K562 (cell line): ENCODE data around the gene UBN2. TPM values are rescaled to one million over a fixed set of nuclear protein-coding genes. Genes with fewer than 3 reads are reported as not detected.
A peak's percentile ranks its signal among the peaks of the same experiment; 100 is the strongest.

Experiments
- ARID1B ChIP-seq: fragments of 450-650 bp; IDR thresholded peaks from 2 replicates; pipeline ENCODE4 v1.6.1; 2016; ENCODE audit warnings: antibody characterized with exemption, mild to moderate bottlenecking, inconsistent platforms
- ARNT ChIP-seq, 2 experiments: fragments of 450-650 bp; IDR thresholded peaks; 2 replicates each; pipeline ENCODE4 v1.6.1; 2016; ENCODE audit warnings: mild to moderate bottlenecking in 1 of 2
- BRCA1 ChIP-seq, 2 experiments: fragments of 450-650 bp in 1 of 2; sonication (generic) in 1 of 2; formaldehyde crosslinking in 1 of 2; IDR thresholded peaks; 2 replicates each; pipeline versions ENCODE4 v1.5.0 to v1.6.1; 2017 to 2020; ENCODE audit warnings: mild to moderate bottlenecking in 1 of 2, missing genetic modification reagents in 1 of 2
- BRF2 ChIP-seq: IDR thresholded peaks from 3 replicates; pipeline ENCODE4 v1.6.1; 2011; ENCODE audit warnings: borderline replicate concordance, mild to moderate bottlenecking; ENCODE audit not compliant: insufficient read length, insufficient read depth
- CBX3 ChIP-seq, 2 experiments: IDR thresholded peaks; 1 replicate in 1 of 2; 2 replicates in 1 of 2; pipeline ENCODE4 v1.6.1; 2012; ENCODE audit warnings: inconsistent platforms in 2 of 2, low read length in 2 of 2, borderline replicate concordance in 1 of 2, control low read depth in 1 of 2
- CREB3 ChIP-seq: fragments of 450-650 bp; conservative IDR thresholded peaks from 2 replicates; pipeline ENCODE4 v1.6.1; 2016; ENCODE audit warnings: missing genetic modification characterization, low read depth, mild to moderate bottlenecking, missing compliant biosample characterization, moderate library complexity
- ELF4 ChIP-seq: fragments of 450-650 bp; formaldehyde crosslinking; IDR thresholded peaks from 2 replicates; pipeline ENCODE4 v1.4.0; 2022; ENCODE audit warnings: missing genetic modification characterization
- EP300 ChIP-seq: IDR thresholded peaks from 2 replicates; pipeline ENCODE4 v1.6.1; 2012; ENCODE audit warnings: low read length, improper control_type of control experiment
- EZH2 ChIP-seq: IDR thresholded peaks from 2 replicates; pipeline ENCODE4 v1.6.1; 2012; ENCODE audit warnings: low read depth, mild to moderate bottlenecking, inconsistent platforms, low read length, borderline replicate concordance
- FOXM1 ChIP-seq, 2 experiments: fragments of 450-650 bp in 1 of 2; sonication (generic) in 1 of 2; formaldehyde crosslinking in 1 of 2; IDR thresholded peaks; 2 replicates each; pipeline versions ENCODE4 v1.6.1 to v1.9.0; 2017 to 2022; ENCODE audit warnings: low read depth in 2 of 2, mild to moderate bottlenecking in 2 of 2, missing genetic modification reagents in 1 of 2, moderate library complexity in 1 of 2
- HDAC2 ChIP-seq: fragments of 450-650 bp; IDR thresholded peaks from 2 replicates; pipeline ENCODE4 v1.6.1; 2016; ENCODE audit warnings: mild to moderate bottlenecking
- KLF10 ChIP-seq: fragments of 250-450 bp; sonication (Bioruptor Pico); IDR thresholded peaks from 2 replicates; pipeline ENCODE4 v1.6.1; 2021; ENCODE audit warnings: matching md5 sums
- KLF16 ChIP-seq: IDR thresholded peaks from 2 replicates; pipeline ENCODE4 v1.6.1; 2016; ENCODE audit warnings: antibody characterized with exemption
- NFE2 ChIP-seq: IDR thresholded peaks from 2 replicates; pipeline ENCODE4 v1.6.1; 2014; ENCODE audit warnings: antibody characterized with exemption, low read depth
- NRF1 ChIP-seq, 2 experiments: fragments of 450-650 bp; IDR thresholded peaks in 1 of 2; conservative IDR thresholded peaks in 1 of 2; 2 replicates each; pipeline ENCODE4 v1.6.1; 2014; ENCODE audit warnings: mild to moderate bottlenecking in 2 of 2
- PML ChIP-seq: IDR thresholded peaks from 2 replicates; pipeline ENCODE4 v1.6.1; 2012; ENCODE audit warnings: low read length, inconsistent platforms
- POU5F1 ChIP-seq: fragments of 150-350 bp; IDR thresholded peaks from 2 replicates; pipeline ENCODE4 v1.6.1; 2014; ENCODE audit warnings: borderline replicate concordance, low read length, low read depth, mild to moderate bottlenecking; ENCODE audit not compliant: partially characterized antibody
- SMARCE1 ChIP-seq: fragments of 450-650 bp; IDR thresholded peaks from 2 replicates; pipeline ENCODE4 v1.7.1; 2016; ENCODE audit warnings: mild to moderate bottlenecking
- TARDBP ChIP-seq: fragments of 450-650 bp; IDR thresholded peaks from 2 replicates; pipeline ENCODE4 v1.6.1; 2016
- TEAD4 ChIP-seq, 2 experiments: sonication (generic) in 1 of 2; formaldehyde crosslinking in 1 of 2; IDR thresholded peaks; 2 replicates each; pipeline versions ENCODE4 v1.6.1 to v1.8.0; 2012 to 2022; ENCODE audit warnings: borderline replicate concordance in 1 of 2, inconsistent platforms in 1 of 2, low read length in 1 of 2, mild to moderate bottlenecking in 1 of 2, missing genetic modification reagents in 1 of 2
- THRAP3 ChIP-seq: fragments of 450-650 bp; IDR thresholded peaks from 2 replicates; pipeline ENCODE4 v1.6.1; 2016; ENCODE audit warnings: mild to moderate bottlenecking, inconsistent platforms, borderline replicate concordance
- TRIM24 ChIP-seq, 2 experiments: fragments of 450-650 bp; IDR thresholded peaks; 2 replicates each; pipeline ENCODE4 v1.6.1; 2016
- WHSC1 ChIP-seq: IDR thresholded peaks from one replicate; pipeline ENCODE4 v1.6.1; 2012; ENCODE audit warnings: low read length, control low read depth, inconsistent platforms
- ZBTB9 ChIP-seq: fragments of 450-650 bp; formaldehyde crosslinking; IDR thresholded peaks from 2 replicates; pipeline ENCODE4 v1.4.0; 2020; ENCODE audit warnings: mild to moderate bottlenecking, moderate library complexity
- ZNF444 ChIP-seq: fragments of 250-450 bp; sonication (Bioruptor Pico); IDR thresholded peaks from 2 replicates; pipeline ENCODE4 v1.4.0; 2020; ENCODE audit warnings: mild to moderate bottlenecking, moderate library complexity
- ZNF589 ChIP-seq: fragments of 200-800 bp; sonication (Bioruptor generic); IDR thresholded peaks from 2 replicates; pipeline ENCODE4 v1.6.1; 2016; ENCODE audit warnings: low read depth, missing genetic modification characterization, missing compliant biosample characterization
- ZNF695 ChIP-seq: fragments of 450-650 bp; formaldehyde crosslinking; IDR thresholded peaks from 2 replicates; pipeline ENCODE4 v1.4.0; 2020; ENCODE audit warnings: mild to moderate bottlenecking, moderate library complexity
- polyA plus RNA-seq, 8 experiments: library from polyadenylated mRNA; depleted of rRNA in 4 of 8; stranded (reverse) in 5 of 8; unstranded in 3 of 8; fragments of >200 nt; fragmentation: Nextera tagmentation in 2 of 8; fragmentation: Illumina TruSeq in 1 of 8; extraction: Ambion mirVana in 2 of 8; extraction: Trizol in 1 of 8; gene quantifications; 2 replicates each; pipeline versions ENCODE4 v1.2.1 to v1.2.3, GENCODE V29; 2011 to 2014; ENCODE audit warnings: inconsistent platforms in 1 of 8, missing spikeins in 1 of 8
- total RNA-seq, 7 experiments: library from RNA; depleted of rRNA in 6 of 7; stranded (reverse); fragments of >200 nt in 6 of 7; fragmentation: Illumina TruSeq in 2 of 7; extraction: Trizol in 2 of 7; gene quantifications; 2 replicates each; pipeline versions ENCODE4 v1.2.1 to v1.2.3, GENCODE V29; 2011 to 2021; ENCODE audit warnings: low replicate concordance in 1 of 7

The UBN2 gene
- total and polyA plus RNA-seq, 9 of the 15 experiments (the other 6 are each of a cell fraction or from before 2014, with no cell fraction given) = 1.2 to 19.5 (median 9.9) TPM

- TF ChIP-seq ZBTB9 (CRISPR knock-in tag) (no peak), ZNF444 (CRISPR knock-in tag) (no peak), PML (peak; percentile 33; the same call in 1 of the 2 replicates), CREB3 (tag) (0 out of 2 replicates have a peak, but pooled peaks have one; percentile 57), EZH2 (no peak), HDAC2 (no peak), POU5F1 (no peak), SMARCE1 (peak; percentile 40; the same call in 1 of the 2 replicates), BRF2 (no peak), KLF10 (CRISPR knock-in tag) (no peak), KLF16 (0 out of 2 replicates have a peak, but pooled peaks have one; percentile 34), TEAD4 (IDR thresholded peaks at IDR 0.05; ENCODE audit: low read length) (peak; percentile 81), TEAD4 (CRISPR knock-in tag; IDR thresholded peaks at IDR 0.05; ENCODE audit: borderline replicate concordance) (no peak), ZNF589 (CRISPR knock-in tag) (0 out of 2 replicates have a peak, but pooled peaks have one; percentile 27), EP300 (peak; percentile 67; the same call in 1 of the 2 replicates), ELF4 (peak; percentile 72; the same call in 1 of the 2 replicates), NRF1 (conservative IDR thresholded peaks at IDR 0.05 in 1 of 2, IDR thresholded peaks at IDR 0.05 in 1 of 2) (peak in 1 of 2 experiments; percentile 27; a peak in 1 of 4 replicates), BRCA1 (IDR thresholded peaks at IDR 0.05) (no peak), BRCA1 (CRISPR knock-in tag; IDR thresholded peaks at IDR 0.05) (no peak), FOXM1 (IDR thresholded peaks at IDR 0.05; ENCODE audit: low read depth) (peak; percentile 70), FOXM1 (CRISPR knock-in tag; IDR thresholded peaks at IDR 0.05; ENCODE audit: low read depth) (no peak), THRAP3 (no peak), ZNF695 (CRISPR knock-in tag) (no peak), TRIM24 (IDR thresholded peaks at IDR 0.05) (peak; percentile 24 to 51; a peak in 1 of 4 replicates), CBX3 (IDR thresholded peaks at IDR 0.05; ENCODE audit: borderline replicate concordance in 1 of 2, low read length in 2 of 2) (peak in 1 of 2 experiments; percentile 73; a peak in 1 of 3 replicates), ARID1B (peak; percentile 82), WHSC1 (no peak), NFE2 (no peak), TARDBP (no peak), ARNT (IDR thresholded peaks at IDR 0.05) (0 out of 4 replicates have a peak, but pooled peaks of 1 of the 2 experiments have one; percentile 23)
These were observed 47.1 kb upstream of the UBN2 start (continued) for GRCh38 chr7:139183878-139184338.
